Hematopoietic multipotent progenitor cell treated with erythropoietin and hydrocortisone succinate and interleukin-3 and kit ligand, for 6 days (in vitro differentiated cells): ENCODE measurements around the gene PRR20C.
"Not testable (repeated sequence)": the region's sequence is repeated elsewhere in the genome, so short reads cannot be mapped to it uniquely, and the experiment has no call there.

Experiments
- DNase-seq: peaks from one replicate; pipeline ENCODE4 v3.0.0-alpha.2; 2015

PRR20C gene

GRCh38 chr13:57153761-57154160 lies at the start of gene PRR20C:
PRR20C (plus strand) TSS chr13:57154061; CDS start chr13:57154448, 387 bp downstream.
- DNase-seq: not testable (repeated sequence)

- DNase-seq: no peak
These were observed 38.9 kb upstream of the PRR20C start for GRCh38 chr13:57114945-57115344.

GRCh38 chr13:57123681-57124080 lies 30.2 kb upstream of the PRR20C start:
- no peak for DNase-seq

- DNase-seq: no peak
These were observed 25.0 kb upstream of the PRR20C start for GRCh38 chr13:57128909-57129308.

- no peak for DNase-seq
These were observed 17.8 kb upstream of the PRR20C start for GRCh38 chr13:57136093-57136492.

GRCh38 chr13:57137585-57137984 lies 16.3 kb upstream of the PRR20C start:
- DNase-seq: no peak

GRCh38 chr13:57138988-57139387 lies 14.9 kb upstream of the PRR20C start:
- no peak for DNase-seq

- DNase-seq: not testable (repeated sequence)
These were observed 14.1 kb upstream of the PRR20C start for GRCh38 chr13:57139781-57140180.

- DNase-seq: not testable (repeated sequence)
These were observed 13.5 kb upstream of the PRR20C start, which contains the start of gene PRR20A for GRCh38 chr13:57140235-57140968. PRR20A (plus strand) TSS chr13:57140918; CDS start chr13:57141305, 387 bp downstream.

- not testable (repeated sequence) for DNase-seq
These were observed 6.7 kb upstream of the PRR20C start, which contains the start of gene PRR20B for GRCh38 chr13:57147188-57147587. PRR20B (plus strand) TSS chr13:57147488; CDS start chr13:57147875, 387 bp downstream.

GRCh38 chr13:57148106-57148505 lies 5.8 kb upstream of the PRR20C start:
- DNase-seq: not testable (repeated sequence)

GRCh38 chr13:57160332-57160731 lies 6.5 kb downstream of the PRR20C start, which contains the start of gene PRR20D:
PRR20D (plus strand) TSS chr13:57160632; CDS start chr13:57161019, 387 bp downstream.
- DNase-seq: not testable (repeated sequence)

- DNase-seq: not testable (repeated sequence)
These were observed 13.0 kb downstream of the PRR20C start, which contains the start of gene PRR20E for GRCh38 chr13:57166897-57167296. PRR20E (plus strand) TSS chr13:57167197; CDS start chr13:57167584, 387 bp downstream.

- DNase-seq: no peak
These were observed 37.8 kb downstream of the PRR20C start for GRCh38 chr13:57191667-57192066.
